SK-MEL-5 (cell line): Measurements from ENCODE around the gene RNF227. TPM values are rescaled to one million over a fixed set of nuclear protein-coding genes. Genes with fewer than 3 reads are reported as not detected.

ENCODE experiments used
- DNase-seq: peaks from one replicate; pipeline ENCODE4 v3.0.0-alpha.2; 2016; ENCODE audit warnings: low read depth, low spot score
- in situ Hi-C: cut with HindIII; loops from 2 replicates; pipeline ENCODE4 v1.10.0; 2016; ENCODE audit warnings: low sequenced_read_pairs, high pct_unique_total_duplicates, low pct_unique_long_range_greater_than_20kb
- total RNA-seq: library from RNA; depleted of rRNA; stranded (reverse); fragments of >200 nt; shearing (Covaris generic); gene quantifications from 2 replicates; pipeline ENCODE4 v1.2.3, GENCODE V29; 2014

The RNF227 gene
- total RNA-seq, 1 experiment from 2014 or later = 4.3 TPM

GRCh38 chr17:7903154-7904103, 12.7 kb downstream of the RNF227 start:
- no peak for DNase-seq
- in situ Hi-C loops = no loop called here

GRCh38 chr17:7897773-7898172, 18.3 kb downstream of the RNF227 start:
- in situ Hi-C loops = no loop called here
- peak; percentile 85 for DNase-seq

DNA sequence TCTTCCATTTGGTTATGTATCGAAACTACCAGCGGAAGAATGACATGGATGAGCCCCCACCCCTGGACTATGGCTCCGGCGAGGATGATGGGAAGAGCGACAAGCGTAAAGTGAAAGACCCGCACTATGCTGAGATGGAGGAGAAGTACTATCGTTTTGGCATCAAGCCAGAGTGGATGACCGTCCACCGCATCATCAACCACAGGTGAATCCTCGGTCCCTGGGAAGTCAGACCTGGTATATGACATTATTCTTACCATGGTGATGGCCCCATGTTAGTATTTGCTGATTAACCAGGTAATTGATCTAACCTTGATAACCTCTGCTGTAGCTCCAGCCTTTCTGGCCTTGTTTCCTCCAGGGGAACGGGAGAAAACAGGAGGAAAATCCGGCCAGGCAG, 19.0 kb downstream of the RNF227 start:
- no peak for DNase-seq
- in situ Hi-C loops = no loop called here

DNA sequence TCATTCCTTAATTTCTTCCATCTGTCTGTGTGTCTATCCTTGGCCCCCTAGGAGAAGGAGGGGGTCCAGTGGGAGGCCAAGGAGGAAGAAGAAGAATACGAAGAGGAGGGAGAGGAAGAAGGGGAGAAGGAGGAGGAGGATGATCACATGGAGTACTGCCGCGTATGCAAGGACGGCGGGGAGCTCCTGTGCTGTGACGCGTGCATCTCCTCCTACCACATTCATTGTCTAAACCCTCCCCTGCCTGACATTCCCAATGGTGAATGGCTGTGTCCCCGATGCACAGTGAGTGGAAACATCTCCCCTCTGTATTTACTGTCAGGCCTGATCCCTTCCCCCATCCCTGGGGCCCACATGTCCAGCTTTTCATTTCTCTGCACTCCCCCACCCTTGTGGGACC, 21.2 kb downstream of the RNF227 start:
- in situ Hi-C loops = no loop called here
- DNase-seq = no peak

DNA sequence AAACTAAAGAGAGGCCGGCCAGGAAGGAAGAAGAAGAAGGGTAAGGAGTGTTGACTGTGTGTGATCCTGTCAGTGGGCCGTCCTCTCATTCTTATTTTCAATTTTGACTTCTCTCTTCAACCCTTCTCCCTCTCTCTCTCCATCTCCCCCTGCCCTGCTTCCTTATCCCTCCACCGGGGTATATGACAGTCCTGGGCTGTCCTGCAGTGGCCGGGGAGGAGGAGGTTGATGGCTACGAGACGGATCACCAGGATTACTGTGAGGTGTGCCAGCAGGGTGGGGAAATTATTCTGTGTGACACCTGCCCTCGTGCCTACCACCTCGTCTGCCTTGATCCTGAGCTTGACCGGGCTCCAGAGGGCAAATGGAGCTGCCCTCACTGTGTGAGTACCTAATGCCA, 21.9 kb downstream of the RNF227 start:
- in situ Hi-C loops = no loop called here
- DNase-seq = no peak

- no peak for DNase-seq
- in situ Hi-C loops = no loop called here
Measured at GRCh38 chr17:7893187-7893880, 22.8 kb downstream of the RNF227 start.

DNA sequence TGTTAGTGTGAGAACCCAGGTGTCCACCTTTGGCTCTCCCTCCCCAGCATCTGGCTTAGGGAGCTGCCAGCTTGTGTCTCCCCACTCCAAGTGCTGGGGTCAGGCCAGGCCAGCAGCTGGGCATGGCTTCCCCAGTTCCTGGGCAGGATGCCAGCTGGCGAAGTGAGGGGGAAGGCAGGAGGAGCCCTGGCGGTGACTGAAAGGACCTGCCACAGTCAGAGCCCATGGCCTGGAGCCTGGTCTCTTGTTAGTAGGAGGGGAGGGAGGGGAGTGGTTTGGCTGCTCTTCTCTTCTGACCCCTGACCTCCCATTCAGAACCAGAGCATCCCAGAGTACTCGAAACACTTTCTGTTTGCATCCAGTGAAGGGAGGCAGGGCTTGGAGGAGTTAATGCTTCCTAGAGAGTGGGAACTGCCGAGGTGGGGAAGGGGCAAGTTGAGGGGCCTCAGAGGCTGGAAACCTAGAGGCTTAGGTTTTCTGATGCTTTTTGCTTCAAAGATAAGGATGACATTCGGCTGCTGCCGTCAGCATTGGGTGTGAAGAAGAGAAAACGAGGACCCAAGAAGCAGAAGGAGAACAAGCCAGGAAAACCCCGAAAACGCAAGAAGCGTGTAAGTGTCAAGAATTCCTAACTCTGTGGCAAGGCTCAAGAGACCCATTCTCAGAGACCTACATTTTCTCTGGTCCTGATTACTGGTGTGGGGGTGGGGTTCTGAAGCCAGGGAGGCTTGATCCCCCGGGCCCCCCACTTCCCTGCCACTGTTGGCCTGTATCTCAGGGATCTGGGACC, 26.7 kb downstream of the RNF227 start:
- in situ Hi-C loops = no loop called here
- DNase-seq = peak; percentile 84

DNA sequence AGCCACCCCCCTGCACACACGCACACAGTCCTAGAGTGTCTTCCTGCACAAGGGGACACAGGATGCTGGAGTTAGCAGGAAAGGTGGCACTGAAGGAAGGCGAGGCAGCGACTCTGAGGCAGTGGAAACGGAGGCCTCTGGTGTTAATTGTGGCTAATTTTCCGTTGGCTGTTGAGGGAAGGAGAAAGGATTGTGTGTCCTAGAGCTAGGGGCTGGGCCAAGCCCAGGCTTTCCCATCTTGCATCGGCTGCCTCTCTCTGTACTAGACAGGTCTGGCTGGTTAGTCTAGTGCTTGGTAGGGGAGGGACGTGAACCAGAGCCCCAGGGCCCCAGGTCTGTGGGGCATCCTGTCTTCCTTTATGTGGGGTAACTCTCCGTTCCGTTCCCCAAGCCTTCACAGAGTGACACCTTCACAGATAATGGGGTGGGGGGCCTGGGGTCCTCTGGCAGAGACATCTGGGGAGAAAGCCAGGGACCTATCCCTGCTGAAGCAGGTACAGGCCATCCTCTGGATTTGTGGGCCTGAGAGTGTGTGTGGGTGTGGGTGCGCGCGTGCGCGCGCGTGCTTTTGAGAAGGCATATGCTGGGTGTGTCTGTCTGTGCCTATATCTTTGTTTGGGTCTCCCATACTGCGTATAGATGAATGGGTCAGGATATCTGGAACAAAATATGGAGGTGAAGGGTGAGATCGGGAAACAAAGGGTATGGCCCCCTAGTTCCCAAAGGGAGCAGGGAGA, 27.7 kb downstream of the RNF227 start, which contains the start of gene CHD3:
Gene CHD3, plus strand, starts transcription at position 606 of the 737 bp plus-strand sequence. CDS start 212 bp downstream, outside the sequence.
- in situ Hi-C loops = no loop called here
- peak; percentile 26 for DNase-seq

- in situ Hi-C loops = no loop called here
- DNase-seq = peak; percentile 95
Measured at GRCh38 chr17:7887482-7888183, 28.5 kb downstream of the RNF227 start.

DNA sequence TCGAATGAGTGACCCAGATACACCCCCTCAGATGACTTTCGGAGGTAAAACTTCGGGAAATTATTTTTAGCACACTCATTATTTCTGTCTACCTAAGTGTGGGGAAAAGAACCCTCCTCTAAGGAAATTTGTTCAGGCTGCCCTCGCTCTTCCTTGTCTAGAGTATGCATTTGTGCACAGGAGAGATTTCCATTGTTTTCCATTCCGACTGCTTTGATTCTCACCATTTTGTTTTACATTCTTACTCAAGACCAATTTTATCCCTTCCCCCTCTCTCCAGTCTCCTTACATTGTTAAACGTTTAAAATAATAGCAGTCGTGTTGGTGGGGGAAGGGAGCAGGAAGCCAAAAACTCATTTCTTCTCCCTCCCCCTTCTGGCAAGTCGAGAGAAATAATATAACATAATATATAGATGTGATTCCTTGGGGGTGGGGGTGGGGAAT, 29.0 kb downstream of the RNF227 start:
- DNase-seq = no peak
- in situ Hi-C loops = no loop called here

GRCh38 chr17:7886227-7887037, 29.7 kb downstream of the RNF227 start:
- in situ Hi-C loops = no loop called here
- DNase-seq = peak; percentile 47

- peak; percentile 34 for DNase-seq
- in situ Hi-C loops = no loop called here
Measured at GRCh38 chr17:7885367-7886226, 30.5 kb downstream of the RNF227 start.

DNA sequence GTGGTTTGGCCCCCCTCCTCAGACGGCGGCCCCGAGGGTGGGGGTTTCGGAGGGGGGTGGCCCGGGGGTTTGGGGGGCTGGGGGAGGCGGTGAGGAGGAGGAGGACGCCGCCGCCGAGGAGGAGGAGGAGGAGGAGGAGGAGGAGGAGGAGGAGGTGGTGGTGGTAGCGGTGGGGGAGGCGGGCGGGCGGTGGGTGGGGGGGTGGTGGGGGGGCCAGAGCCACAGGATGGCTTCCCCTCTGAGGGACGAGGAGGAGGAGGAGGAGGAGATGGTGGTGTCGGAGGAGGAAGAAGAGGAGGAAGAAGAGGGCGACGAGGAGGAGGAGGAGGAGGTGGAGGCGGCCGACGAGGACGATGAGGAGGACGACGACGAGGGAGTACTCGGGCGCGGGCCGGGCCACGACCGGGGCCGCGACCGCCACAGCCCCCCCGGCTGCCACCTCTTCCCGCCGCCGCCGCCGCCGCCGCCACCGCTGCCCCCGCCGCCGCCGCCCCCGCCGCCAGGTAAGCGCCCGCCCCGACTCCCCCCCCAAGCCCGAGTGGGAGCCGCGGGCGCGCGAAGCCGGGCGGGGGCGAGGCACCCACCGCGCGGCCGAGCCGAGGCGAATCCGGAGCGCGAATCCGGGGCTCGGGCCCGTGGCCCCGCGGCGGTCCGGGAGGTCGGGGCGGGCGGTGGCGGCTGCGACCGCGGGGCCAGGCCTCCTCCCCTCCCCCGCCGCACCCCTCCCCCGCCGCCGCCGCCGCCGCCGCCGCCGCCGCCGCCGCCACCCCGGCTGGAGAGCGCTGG, 31.3 kb downstream of the RNF227 start:
- no peak for DNase-seq
- in situ Hi-C loops = no loop called here

- peak; percentile 27 for DNase-seq
- in situ Hi-C loops = no loop called here
Measured at GRCh38 chr17:7883781-7884386, 32.2 kb downstream of the RNF227 start.
